HepG2 (cell line): ENCODE results near the gene PRRC2A.

Experiments
- CC2D1A ChIP-seq: sonication (generic); formaldehyde crosslinking; IDR thresholded peaks from 2 replicates; pipeline ENCODE4 v1.8.1; 2023; ENCODE audit warnings: mild to moderate bottlenecking, missing genetic modification reagents
- HNRNPL ChIP-seq: fragments of 200-400 bp; formaldehyde crosslinking; IDR thresholded peaks from 2 replicates; pipeline ENCODE4 v1.6.1; 2017; ENCODE audit warnings: mild to moderate bottlenecking, low read depth, low read length
- NFIC ChIP-seq: IDR thresholded peaks from 2 replicates; pipeline ENCODE4 v1.6.1; 2012; ENCODE audit warnings: mild to moderate bottlenecking, low read length, inconsistent platforms
- SNAI1 ChIP-seq: sonication (generic); formaldehyde crosslinking; IDR thresholded peaks from 2 replicates; pipeline ENCODE4 v1.5.0; 2020; ENCODE audit warnings: mild to moderate bottlenecking, missing genetic modification reagents, borderline replicate concordance

- TF ChIP-seq HNRNPL (no peak), SNAI1 (no peak), NFIC (no peak), CC2D1A (CRISPR knock-in tag) (no peak)
These were observed 46.1 kb upstream of the PRRC2A start for GRCh38 chr6:31574106-31575061.
